ENCODE data around the gene GALNT3.

GALNT3 gene

DNA sequence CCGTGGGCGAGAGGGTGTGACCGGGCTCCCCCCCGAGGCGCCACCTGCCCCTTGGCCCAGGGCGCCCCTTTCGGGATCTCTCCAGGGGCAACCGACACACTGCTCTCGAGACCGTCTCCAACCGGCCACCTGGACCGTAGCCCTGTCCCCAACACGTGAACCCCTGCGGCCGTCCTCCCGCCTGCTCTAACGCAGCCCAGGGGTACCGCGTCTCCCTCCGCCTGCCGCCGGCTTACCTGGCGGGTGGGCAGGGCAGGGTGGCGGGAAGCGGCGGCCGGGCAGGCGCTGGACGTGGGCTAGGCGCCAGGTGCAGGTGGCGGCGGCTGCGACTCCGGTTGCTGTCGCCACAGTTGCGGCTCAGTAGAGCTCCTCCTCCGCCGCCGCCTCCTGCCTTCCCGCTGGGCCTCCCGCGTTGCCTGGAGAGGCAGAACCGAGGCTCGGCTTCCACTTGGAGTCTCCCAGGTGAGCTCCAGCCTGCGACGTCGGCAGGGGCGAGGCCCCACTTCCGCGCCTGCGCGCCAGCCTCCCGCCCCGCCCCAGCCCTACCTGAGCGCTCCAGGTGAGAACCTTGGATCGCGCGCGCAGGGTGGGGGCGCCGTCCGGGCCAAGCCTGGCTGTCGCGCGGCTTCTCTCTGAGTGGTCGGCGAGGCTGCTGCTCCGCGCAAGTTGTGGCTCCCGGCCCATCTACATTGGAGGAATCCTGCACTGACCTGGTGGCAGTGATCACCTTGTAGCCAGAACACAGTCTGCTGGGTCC, at the start of gene GALNT3:
Gene GALNT3 (minus strand): TSS at position 469 of the 757 bp plus-strand sequence. CDS start 23,547 bp downstream, outside the sequence.
- peak; percentile 52 for DNase-seq

DNA sequence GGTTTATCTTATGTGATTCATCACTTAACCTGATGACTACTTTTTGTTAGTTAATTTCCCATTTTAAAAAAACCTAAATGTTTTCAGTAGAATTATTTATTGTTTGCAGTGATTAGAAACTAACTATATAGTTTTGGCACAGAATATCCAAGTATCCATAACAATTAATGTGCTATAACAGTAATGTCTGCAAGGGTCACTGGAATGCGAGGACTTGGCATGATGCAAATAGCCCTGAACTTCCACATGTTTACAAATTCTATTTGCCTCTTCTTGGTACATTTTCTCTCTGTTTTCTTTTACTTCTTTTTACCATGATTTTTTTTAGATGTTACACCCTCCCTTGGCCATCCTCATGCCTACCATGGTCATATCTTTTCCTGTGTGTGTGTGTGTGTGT, 49.3 kb upstream of the GALNT3 start:
- no peak for DNase-seq

DNA sequence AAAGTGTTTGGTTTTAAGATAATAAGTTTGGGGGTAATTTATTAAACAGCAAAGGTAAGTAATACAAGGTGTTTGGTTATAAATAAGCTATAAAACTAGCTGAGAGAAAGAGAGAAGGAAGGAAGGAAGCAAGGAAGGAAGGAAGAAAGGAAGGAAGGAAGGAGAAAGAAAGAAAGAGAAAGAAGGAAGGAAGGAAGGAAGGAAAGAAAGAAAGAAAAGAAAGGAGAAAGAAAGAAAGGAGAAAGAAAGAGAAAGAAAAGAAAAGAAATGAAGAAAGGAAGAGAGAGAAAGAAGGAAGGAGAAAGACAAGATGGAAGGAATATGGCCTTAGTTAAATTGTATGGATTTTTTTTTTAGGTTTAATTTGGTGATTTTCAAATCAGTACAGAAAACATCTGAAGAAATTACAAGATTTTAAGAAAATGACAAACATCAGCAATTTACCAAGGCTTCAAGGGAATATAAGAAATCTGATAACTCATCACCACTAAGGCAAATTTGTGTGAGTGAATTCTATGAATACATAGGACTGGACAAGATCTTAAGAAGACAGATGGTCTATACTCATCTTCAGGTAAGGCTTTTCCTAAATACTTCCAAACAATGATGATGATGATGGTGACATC, 46.4 kb upstream of the GALNT3 start:
- DNase-seq = no peak

DNA sequence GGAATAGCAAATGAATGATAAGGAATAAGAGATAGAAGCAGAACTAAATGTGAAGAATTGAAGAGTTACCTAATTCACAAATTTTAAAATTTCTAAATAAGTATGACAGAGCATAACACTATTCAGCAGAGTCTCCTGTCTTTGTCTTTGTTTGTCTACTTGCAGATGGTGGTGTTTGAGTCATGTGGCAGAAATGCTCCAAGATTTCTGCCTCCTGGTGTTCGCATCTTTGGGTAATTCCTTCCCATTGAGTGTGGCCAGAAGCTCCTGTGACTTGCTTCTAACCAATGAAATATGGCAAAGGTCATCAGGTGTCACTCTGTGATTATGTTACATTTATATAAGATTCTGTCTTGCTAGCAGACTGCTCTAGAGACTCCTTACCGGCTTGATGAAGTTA, 45.6 kb upstream of the GALNT3 start:
- no peak for DNase-seq

DNA sequence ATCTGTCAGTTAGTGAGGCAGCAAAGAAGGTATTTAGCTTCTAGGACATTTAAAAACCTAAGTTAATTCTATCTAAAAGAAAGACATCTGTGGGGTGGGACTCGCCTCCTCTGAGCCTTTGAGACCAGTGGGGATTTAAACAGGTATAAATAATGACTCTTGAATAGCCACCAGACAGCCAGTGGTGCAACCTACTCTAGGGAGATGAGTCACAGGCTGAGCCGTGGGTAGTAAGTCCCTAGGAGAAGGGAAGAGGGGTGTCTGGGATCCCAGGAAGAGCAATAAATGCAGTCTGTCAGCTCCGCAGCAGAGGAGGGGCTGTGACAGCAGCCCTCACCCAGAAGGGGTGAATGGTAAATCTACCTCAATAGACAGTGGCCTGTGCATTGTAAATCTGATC, 43.1 kb upstream of the GALNT3 start:
- no peak for DNase-seq

DNA sequence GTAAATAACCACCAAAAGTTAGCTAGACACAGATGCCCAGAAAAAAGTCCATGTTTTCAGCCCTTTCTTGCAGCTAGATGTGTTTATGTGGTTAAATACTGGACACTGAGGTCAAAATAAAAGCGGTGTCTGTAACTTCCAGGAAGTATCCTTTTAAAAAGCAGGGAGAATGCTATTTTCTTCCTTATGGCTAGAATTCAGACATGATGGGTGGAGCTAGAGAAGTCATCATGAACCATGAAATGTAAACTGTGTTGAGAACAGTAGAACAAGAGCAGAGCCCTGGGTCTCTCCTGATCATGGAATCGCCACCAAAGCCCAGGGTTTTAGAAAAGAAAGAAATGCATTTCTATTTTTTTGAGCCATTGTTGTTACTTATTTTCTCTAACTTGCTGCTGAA, 41.3 kb upstream of the GALNT3 start:
- DNase-seq = no peak

DNA sequence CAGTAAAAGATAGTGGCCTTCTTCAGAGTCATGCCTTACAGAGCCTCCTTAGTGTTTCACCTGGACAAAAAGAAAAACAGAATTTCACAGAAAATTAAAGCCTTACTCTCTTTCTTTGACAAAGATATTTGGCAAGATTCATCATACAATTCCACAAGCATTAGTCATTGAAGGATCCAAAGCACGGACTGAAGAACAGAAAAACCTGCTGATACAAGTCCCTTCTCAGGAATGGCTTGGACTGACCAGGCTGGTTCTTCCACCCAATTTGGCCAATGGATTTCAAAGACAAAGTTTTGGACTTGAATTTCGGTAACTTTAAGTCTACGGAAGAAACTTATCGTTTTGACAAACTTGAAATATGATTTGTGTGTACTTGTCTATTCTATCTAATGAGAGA, 39.1 kb upstream of the GALNT3 start:
- DNase-seq = no peak

DNA sequence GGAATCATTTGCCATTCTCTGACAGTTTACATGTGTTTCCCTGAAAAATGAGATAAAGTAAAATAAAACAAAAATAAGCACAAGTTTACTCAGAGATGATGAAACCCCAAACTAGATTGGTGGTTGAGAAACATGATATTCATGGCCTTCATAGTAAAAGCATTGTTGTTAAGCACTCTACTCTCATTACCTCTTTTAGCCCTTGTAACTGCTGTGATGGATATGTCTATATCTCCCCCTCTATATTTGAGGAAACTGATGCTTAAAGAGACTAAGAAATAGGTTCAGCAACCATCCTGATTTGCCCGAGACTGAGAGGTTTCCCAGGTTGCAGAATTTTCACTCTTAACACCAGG, 33.9 kb upstream of the GALNT3 start:
- DNase-seq = no peak

DNA sequence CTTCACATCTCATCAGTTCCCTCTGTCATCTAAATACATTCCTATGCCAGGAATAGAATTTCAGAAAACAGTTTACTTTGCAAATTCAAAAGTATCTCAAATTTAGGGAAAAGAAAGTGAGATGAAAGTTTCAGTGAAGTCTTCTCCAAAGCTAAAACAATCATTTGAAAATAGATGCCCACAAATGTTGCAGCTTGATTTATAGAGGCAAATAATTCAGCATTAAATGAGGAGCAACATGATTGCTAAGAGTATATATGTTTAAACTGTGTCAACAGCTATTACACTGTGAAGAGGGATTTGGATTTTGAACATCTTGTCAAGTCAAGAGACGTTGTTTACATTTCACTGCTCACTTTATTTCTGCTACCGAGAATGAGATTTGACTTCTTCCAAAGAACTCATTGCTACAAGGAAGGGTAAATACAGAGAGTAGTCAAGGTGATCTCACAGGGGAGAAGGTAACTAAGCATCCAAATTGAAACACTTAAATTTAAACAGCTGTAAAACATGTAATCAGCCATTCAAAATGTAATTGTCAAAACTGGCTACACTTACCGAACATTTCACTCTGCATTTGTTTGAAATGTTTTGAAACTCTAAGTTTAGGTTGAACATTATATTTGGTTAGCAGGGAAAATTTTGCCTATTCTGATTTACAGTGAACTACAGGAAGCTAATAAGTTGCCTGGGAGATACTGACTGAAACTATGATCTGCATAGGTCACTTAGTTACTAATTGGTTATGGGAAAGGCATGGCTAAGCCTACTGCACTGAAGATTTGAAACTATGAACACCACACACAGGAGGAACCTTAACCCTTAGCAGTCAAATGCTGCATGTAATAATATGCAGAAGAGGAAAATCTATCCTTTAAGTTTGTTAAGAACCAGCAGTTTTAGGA, 33.2 kb upstream of the GALNT3 start:
- no peak for DNase-seq

DNA sequence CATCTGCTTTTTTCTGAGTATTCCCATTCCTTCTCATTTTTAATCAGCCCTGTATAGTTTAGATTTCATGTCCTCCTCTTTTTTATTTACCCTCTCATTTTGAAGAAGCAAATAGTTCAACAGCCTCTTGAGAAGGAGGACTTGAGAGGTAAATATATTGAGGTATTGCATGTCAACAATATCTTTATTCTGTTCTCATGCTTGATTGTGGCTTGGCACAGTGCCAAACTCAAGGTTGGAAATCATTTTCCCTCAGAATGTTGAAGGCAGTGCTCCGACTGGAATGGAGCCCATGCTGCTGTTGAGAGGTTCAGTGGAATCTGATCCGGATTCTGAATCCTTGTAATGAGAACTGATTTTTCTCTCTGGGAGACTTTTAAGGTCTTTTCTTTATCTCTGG, 31.0 kb upstream of the GALNT3 start:
- peak; percentile 18 for DNase-seq

DNA sequence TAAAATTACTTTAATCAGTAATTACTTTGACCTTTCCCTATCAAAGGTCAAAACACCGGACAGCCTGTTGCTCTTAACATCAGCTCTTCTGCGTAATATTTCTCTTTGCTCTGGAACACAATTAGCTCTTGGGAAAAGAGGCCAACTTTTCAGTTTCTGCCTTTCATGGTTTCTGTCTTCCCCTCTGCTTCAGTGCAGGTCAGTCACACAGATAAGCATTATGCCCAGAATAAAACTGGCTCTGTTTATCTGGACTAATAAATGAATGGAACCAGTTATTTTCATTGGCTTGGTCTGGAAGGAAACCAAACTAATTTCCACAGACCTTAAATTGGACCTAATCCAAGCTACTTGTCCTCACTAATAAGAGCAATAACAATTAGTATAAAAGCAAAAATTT, 26.2 kb upstream of the GALNT3 start:
- DNase-seq = no peak

DNA sequence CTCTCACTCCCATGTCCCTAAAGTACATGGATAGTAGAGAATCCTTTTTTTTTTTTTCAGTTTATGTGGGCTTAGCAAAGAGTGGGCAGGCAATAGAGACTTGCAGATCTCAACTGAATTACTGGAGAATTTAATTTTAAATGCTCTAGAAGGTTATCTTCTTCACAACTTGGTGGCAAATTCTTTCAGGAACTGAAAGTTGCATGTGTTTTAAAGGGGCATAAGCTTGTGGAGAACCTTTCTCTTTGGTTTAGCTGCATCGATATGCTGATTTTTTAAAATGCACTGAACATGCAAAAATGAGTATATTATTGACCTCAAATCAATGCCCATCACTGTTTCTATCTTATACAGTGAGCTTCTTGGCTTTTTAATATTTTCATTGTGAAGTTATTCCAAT, 24.9 kb upstream of the GALNT3 start:
- no peak for DNase-seq

DNA sequence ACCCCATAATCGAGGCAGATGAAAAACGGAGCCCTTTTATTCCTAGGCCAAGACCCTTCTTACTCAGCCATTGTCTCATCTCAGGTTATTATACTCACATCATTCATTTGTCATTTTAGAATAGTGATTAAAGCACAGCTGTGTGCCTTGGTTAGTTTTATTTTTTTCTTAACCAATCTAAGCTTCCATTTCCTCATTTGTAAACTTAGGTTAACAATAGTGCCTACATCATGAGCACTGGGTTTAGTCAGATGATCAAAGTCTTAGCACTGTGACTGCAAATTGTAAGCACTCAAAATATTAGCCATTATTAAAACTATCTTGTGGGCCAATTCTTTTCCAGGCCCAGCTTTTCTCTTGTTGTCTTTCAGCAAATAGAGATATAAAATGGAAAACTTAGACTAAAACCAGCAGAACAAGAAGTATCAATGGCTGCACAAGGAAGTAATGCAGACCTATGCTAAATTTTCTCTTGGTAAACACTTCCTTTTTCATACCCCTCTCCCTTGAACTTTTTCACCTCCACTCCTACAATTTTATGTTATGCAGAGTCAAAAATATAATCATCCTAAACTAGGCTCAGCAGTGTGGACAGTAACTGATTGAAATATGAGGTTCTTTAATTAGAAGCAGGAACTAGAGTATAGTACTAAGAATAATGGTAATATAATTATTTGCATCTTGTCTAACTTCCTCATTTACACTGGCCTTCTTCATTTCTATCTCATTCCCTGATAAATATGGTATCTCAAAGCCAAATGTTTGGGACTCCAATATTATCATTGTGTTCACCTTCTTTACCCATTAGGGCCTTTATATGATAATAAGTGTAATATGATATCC, 21.5 kb upstream of the GALNT3 start:
- no peak for DNase-seq

DNA sequence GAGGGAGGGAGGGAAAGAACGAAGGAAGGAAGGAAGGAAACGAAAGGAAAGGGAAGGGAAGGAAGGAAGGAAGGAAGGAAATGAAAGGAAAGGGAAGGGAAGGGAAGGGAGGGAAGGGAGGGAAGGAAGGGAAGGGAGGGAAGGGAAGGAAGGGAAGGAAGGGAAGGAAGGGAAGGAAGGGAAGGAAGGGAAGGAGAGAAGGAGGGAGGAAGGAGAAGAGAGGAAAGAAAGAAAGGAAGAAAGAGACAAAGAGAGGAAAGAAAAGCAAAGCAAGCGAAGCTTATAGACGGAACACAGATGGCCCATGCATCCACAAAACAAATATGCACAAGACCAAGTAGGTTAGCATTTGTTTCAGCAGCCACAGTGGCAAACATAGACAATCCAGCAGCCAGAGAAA, 20.4 kb upstream of the GALNT3 start:
- DNase-seq = no peak

DNA sequence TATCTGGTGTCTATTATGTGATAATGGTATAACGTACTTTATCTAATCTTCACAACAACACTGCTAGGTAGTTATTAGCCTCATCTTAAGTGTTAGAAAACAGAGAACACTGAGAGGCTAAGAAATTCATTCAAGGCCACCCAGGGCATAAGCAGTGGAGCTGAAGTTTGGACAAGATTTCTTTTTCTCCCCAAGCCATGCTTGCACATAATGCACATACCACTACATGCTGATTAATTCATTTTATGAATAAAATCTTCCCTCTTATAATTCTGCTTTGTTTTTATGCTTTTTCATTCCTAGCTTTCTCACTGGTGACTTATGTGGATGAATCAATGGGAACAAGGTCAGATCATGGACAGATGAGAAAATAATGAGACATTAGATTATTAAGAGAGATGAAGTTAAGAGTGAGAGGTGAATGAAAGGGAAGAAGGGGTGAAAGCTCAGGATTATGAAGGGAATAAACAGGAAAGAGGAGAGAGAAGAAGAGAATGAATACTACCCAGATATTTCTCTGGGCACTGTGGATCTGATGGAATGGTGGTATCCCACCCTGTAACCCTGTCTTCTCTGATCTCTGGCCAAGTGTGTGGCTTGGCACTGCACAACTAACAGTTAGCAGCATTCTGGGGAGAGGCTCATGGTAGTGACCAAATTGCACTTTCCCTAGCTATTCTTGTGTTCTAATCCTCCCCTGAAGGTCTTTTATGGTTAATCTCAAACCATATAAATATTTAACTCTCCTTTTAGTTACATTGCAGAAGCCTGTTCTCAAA, 17.7 kb upstream of the GALNT3 start:
- peak; percentile 60 for DNase-seq

DNA sequence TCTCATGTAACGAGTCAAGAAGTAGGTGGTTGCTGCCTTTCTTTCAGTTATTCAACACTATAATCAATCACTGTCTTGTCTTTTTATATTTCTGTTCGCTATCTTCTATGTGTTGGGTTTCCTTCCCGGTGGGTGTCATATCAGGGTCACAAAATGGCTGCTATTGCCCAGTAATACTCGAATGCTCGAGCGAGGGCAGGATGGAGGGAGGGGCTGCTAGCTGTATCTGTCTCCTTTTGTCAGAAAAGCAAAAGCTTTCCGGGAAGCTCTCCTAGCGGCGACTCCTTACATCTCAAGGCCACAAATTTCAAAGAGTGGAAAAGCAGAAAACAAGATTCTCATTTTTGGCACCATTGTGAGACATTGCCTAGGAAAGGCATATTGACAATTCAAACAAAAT, 16.4 kb upstream of the GALNT3 start:
- no peak for DNase-seq

DNA sequence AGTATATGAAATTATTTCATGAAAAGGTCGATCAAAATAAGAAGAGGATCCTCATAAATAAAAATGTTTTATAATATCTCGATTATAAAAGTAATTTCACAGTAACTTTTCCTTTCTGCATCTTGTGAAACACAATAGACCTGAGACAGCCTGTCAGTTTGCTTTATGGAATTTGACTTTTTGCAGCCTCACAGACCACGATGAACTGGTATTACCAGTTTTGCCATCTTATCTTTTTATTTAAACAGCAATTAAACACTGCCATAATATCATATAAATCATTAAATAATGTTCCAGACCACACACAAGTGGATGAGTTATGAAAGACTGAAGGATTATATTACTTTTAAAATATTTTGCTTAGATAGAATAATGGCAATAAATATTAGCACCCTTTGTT, 10.7 kb upstream of the GALNT3 start:
- no peak for DNase-seq

DNA sequence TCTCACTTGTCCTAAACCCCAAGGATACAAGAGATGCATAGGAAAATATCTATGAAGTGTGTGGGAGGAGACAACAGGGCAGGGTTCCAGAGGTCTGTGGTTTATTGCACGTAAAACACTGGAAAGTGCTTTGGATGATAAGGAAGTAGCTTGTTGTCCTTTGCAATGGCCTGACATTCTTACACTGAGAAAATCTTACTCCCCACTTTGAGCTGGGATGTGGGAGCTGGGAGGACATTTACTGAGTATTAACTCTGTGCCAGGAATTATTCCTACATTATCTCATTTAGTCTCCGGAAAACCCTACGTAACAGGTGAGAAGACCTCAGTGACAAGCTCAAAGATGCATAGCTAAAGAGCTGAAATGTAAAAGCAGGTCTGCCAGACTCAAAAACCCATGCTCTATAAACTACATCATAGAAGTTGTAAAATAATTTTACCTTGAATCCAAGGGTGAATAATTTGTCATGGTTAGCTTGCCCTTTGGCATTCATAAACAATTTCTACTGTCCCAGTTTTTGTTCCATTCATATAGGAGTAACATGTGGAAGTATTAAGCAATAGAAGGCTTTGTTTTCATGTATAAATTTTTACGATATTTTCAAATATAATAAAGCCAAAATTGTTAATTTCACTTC, 9.2 kb upstream of the GALNT3 start:
- DNase-seq = no peak

DNA sequence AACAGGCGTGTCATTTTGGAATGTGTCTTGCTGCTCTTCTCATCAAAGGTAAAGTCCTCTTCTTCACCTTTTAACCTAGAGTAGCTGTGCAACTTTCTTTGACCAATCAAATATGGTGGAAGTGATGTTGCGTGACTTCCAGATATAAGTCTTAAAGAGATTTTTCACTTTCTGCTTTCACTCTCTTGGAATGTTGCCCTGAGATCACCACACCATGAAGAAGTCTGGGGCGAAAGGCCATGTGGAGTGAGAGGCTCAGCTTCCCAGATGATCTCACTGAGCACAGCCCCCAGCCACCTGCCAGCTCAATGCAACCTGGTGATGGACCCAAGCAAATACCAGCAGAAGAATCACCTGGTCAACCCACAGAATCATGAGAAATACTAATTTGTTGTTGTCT, 7.1 kb upstream of the GALNT3 start:
- DNase-seq = no peak

DNA sequence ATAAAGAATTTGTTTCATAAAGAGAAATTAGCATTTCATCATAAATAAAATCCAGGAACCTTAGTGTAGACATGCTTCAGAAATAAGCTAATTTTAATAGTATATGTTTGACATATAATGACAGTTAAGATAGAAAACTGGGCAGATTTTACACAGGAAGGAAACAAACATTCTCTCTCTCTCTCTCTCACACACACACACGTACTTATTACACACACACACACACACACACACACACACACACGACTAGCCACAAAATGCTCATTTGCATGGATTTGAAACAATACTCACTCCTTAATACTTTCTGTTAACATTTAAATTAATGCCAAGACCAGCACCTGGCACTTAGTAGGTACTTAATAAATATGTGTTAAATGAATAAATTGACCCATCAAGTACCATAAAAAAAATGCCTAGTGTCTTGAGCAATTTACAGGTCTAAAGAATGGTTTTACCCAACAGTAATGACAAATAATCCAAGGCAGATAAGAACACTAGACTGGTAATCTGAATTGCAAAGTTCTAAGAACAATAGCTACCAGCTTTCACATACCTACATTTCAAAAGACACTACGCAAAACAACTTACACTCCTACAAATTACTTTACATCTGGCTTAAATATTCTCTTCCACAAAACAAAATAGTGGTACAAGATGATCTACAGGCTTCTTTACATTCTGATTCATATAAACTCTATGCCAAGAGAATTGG, 2.9 kb upstream of the GALNT3 start:
- no peak for DNase-seq

DNA sequence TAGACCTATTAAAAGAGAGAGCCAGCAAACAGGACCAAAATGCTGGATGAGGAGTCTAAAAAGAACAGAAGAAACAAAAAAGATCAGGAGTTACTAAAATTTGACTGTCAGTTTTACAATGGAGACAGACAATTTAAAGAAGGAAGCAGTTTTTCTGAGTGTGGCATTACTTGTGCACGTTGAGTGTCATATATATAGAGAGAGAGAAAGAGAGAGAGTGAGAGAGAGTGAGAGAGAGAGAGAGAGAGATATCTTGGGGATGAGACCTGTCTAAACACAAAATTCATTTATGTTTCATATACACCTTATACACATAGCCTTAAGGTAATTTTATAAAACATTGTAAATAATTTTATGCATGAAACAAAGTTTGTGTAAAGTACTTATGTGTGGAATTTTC, 2.1 kb upstream of the GALNT3 start:
- no peak for DNase-seq

Data from femur (tissue), 1 donor.